Lung (tissue), 12 donors: ENCODE measurements around the gene GRAP. TPM values are rescaled to one million over a fixed set of nuclear protein-coding genes. Genes with fewer than 3 reads are reported as not detected.

Experiments used
- ATAC-seq: fragments of 200-7000 bp; cut with Tn5 transposase; one replicate; pipeline ENCODE4 v1.9.1; 2020; ENCODE audit warnings: moderate number of reproducible peaks; ENCODE audit not compliant: insufficient read depth, low FRiP score
- DNase-seq, 3 donors: peaks; one replicate each; pipeline ENCODE4 v3.0.0-alpha.2; 2013 to 2017
- H3K27ac ChIP-seq, 2 donors: one replicate each; pipeline ENCODE4 v1.5.1; 2013; ENCODE audit warnings: mild to moderate bottlenecking in 2 of 2, moderate library complexity in 2 of 2, control low read depth in 1 of 2, inconsistent platforms in 1 of 2, low read depth in 1 of 2, low read length in 1 of 2
- H3K27me3 ChIP-seq, 3 donors: one replicate each; pipeline ENCODE4 v1.5.1; 2013; ENCODE audit warnings: low read length in 2 of 3; ENCODE audit not compliant: control insufficient read depth in 3 of 3, insufficient read depth in 3 of 3
- H3K36me3 ChIP-seq, 4 donors: one replicate each; pipeline ENCODE4 v1.5.1; 2013; ENCODE audit warnings: low read length in 4 of 4, mild to moderate bottlenecking in 1 of 4, moderate library complexity in 1 of 4; ENCODE audit not compliant: control insufficient read depth in 4 of 4, insufficient read depth in 4 of 4
- H3K4me1 ChIP-seq, 5 donors: one replicate each; pipeline ENCODE4 v1.5.1; 2013; ENCODE audit warnings: low read length in 5 of 5, mild to moderate bottlenecking in 2 of 5, moderate library complexity in 1 of 5; ENCODE audit not compliant: control insufficient read depth in 5 of 5, insufficient read depth in 5 of 5
- H3K4me3 ChIP-seq: one replicate; pipeline ENCODE4 v1.5.1; 2013; ENCODE audit warnings: mild to moderate bottlenecking, control low read depth, moderate library complexity
- H3K9ac ChIP-seq, 2 donors: one replicate each; pipeline ENCODE4 v1.5.1; 2013; ENCODE audit warnings: low read length in 2 of 2, control low read depth in 1 of 2; ENCODE audit not compliant: insufficient read depth in 1 of 2
- H3K9me3 ChIP-seq, 4 donors: one replicate each; pipeline ENCODE4 v1.5.1; 2013; ENCODE audit warnings: low read length in 3 of 4, mild to moderate bottlenecking in 1 of 4, moderate library complexity in 1 of 4; ENCODE audit not compliant: control insufficient read depth in 4 of 4, insufficient read depth in 3 of 4
- CTCF ChIP-seq: IDR thresholded peaks from 2 replicates; pipeline ENCODE4 v1.5.1; 2012; ENCODE audit warnings: mild to moderate bottlenecking; ENCODE audit errors: control extremely low read depth, extremely low read depth
- WGBS, 2 donors: extraction: QIAGEN DNeasy Blood & Tissue Kit; methylation state at CpG; one replicate each; pipeline ENCODE4 v1.1.7; 2013; 5-methylcytosine and 5-hydroxymethylcytosine counted together
- polyA plus RNA-seq, 2 donors: library from polyadenylated mRNA; stranded (reverse); fragments of 200-250 nt; gene quantifications; one replicate each; pipeline ENCODE4 v1.2.1, GENCODE V29; 2013
- total RNA-seq, 2 donors: library from RNA; depleted of rRNA in 1 of 2; stranded (reverse); fragments of >200 nt in 1 of 2; gene quantifications; one replicate each; pipeline ENCODE4 v1.2.1, GENCODE V29; 2014 to 2021
- donor health status: control.
- donor health status: control.
- donor health status: Bipolar disorder and iron deficiency.
- donor health status: healthy.
- donor health status: DM: yes; HTN: yes; CAD: no.

The GRAP gene
- total and polyA plus RNA-seq, 4 donors: 6.7 to 14.3 (median 9.8) TPM

- Histone ChIP-seq H3K4me1 (peaks cover 0 to 7% (median 0%) of the 10 kb centered on the region in 5 donors), H3K36me3 (no peaks in the 10 kb centered on the region), H3K27ac (no peak overlapping the region), H3K4me3 (no peak overlapping the region), H3K9ac (no peak overlapping the region), H3K27me3 (no peaks in the 10 kb centered on the region), H3K9me3 (no peaks in the 10 kb centered on the region)
- TF ChIP-seq CTCF: no peak
- WGBS, 2 donors: 96 to 98% methylated on average over 12 of the region's 12 CpGs
- DNase-seq (no peak), ATAC-seq (no peak)
These were observed 33.5 kb downstream of the GRAP start for GRCh38 chr17:19013226-19013625.

GRCh38 chr17:19012171-19013080 lies 34.3 kb downstream of the GRAP start:
- WGBS, 2 donors: 94% methylated on average over 22 of the region's 22 CpGs
- ATAC-seq: no peak

GRCh38 chr17:19011581-19011980 lies 35.2 kb downstream of the GRAP start:
- WGBS, 2 donors: 81 to 83% methylated on average over 6 of the region's 6 CpGs
- no peak for TF ChIP-seq CTCF
- Histone ChIP-seq H3K27me3 (peaks cover 0 to 3% (median 0%) of the 10 kb centered on the region in 3 donors), H3K36me3 (no peaks in the 10 kb centered on the region), H3K27ac (no peak overlapping the region), H3K9me3 (no peaks in the 10 kb centered on the region), H3K4me3 (no peak overlapping the region), H3K4me1 (peaks cover 0 to under 1% (median 0%) of the 10 kb centered on the region in 5 donors), H3K9ac (no peak overlapping the region)
- no peak for DNase-seq
- ATAC-seq: no peak

More at GRCh38 chr17:19012171-19013080, 34.3 kb downstream of the GRAP start:
- Histone ChIP-seq H3K9ac (no peak overlapping the region), H3K27ac (no peak overlapping the region), H3K36me3 (no peaks in the 10 kb centered on the region), H3K27me3 (peaks cover 0 to 3% (median 0%) of the 10 kb centered on the region in 3 donors), H3K4me3 (no peak overlapping the region), H3K4me1 (peaks cover 0 to 7% (median 0%) of the 10 kb centered on the region in 5 donors), H3K9me3 (no peaks in the 10 kb centered on the region)
- no peak for TF ChIP-seq CTCF
- DNase-seq: no peak
